IMR-90 (cell line): ENCODE results near the gene ZNF280A. TPM values are rescaled to one million over a fixed set of nuclear protein-coding genes. Genes with fewer than 3 reads are reported as not detected.

Experiments
- ATAC-seq: fragments of 200-7000 bp; cut with Tn5 transposase; 2 replicates; pipeline ENCODE4 v1.9.1; 2020; ENCODE audit warnings: low read depth, mild to moderate bottlenecking, moderate library complexity
- BruUV-seq: library from RNA; stranded (reverse); fragments of 400-500 nt; replicated peaks from 2 replicates; lab custom pipeline; 2021; lab: Mats Ljungman, UMichigan
- CTCF ChIA-PET: fragments of 300-600 bp; formaldehyde crosslinking; extraction: SDS; loops from one replicate; lab custom pipeline; 2021; ENCODE audit warnings: antibody characterized with exemption; lab: Yijun Ruan, JAX
- POLR2A ChIA-PET: fragments of 300-600 bp; sonication (Branson Sonifier 250); formaldehyde crosslinking; loops from one replicate; lab custom pipeline; 2022; ENCODE audit warnings: antibody characterized with exemption; ENCODE audit not compliant: unreplicated experiment; lab: Charles Lee
- DNase-seq: peaks from one replicate; pipeline ENCODE4 v3.0.0; 2013
- H2AFZ ChIP-seq: replicated peaks from 2 replicates; pipeline ENCODE3; 2013; ENCODE audit warnings: low read length, mild to moderate bottlenecking; ENCODE audit not compliant: poor library complexity
- H2AK5ac ChIP-seq: 2 replicates; pipeline ENCODE4 v1.6.1; 2013; ENCODE audit warnings: low read depth, low read length, inconsistent platforms
- H2AK9ac ChIP-seq: replicated peaks from 2 replicates; pipeline ENCODE3; 2013; ENCODE audit warnings: mild to moderate bottlenecking, low read depth, low read length, moderate library complexity; ENCODE audit not compliant: poor library complexity
- H2BK120ac ChIP-seq: 2 replicates; pipeline ENCODE4 v1.6.1; 2013; ENCODE audit warnings: low read depth, low read length, inconsistent platforms
- H2BK15ac ChIP-seq: 3 replicates; pipeline ENCODE4 v1.6.1; 2013; ENCODE audit warnings: low read depth, low read length, inconsistent platforms
- H2BK20ac ChIP-seq: 2 replicates; pipeline ENCODE4 v1.6.1; 2013; ENCODE audit warnings: low read depth, mild to moderate bottlenecking, inconsistent platforms, low read length, moderate library complexity
- H2BK5ac ChIP-seq: 2 replicates; pipeline ENCODE4 v1.6.1; 2013; ENCODE audit warnings: mild to moderate bottlenecking, low read depth, low read length, inconsistent platforms; ENCODE audit not compliant: poor library complexity, severe bottlenecking
- H3K14ac ChIP-seq: replicated peaks from 2 replicates; pipeline ENCODE4 v1.6.1; 2013; ENCODE audit warnings: low read depth, low read length, inconsistent platforms
- H3K18ac ChIP-seq: 2 replicates; pipeline ENCODE4 v1.6.1; 2013; ENCODE audit warnings: low read depth, low read length, control low read depth
- H3K23ac ChIP-seq: 2 replicates; pipeline ENCODE4 v1.6.1; 2013; ENCODE audit warnings: low read depth, low read length, inconsistent platforms
- H3K27ac ChIP-seq: 2 replicates; pipeline ENCODE4 v1.5.1; 2013; ENCODE audit warnings: mild to moderate bottlenecking, control low read depth, low read length; ENCODE audit not compliant: insufficient read depth
- H3K27me3 ChIP-seq: 2 replicates; pipeline ENCODE4 v1.6.1; 2013; ENCODE audit warnings: low read length; ENCODE audit not compliant: control insufficient read depth, insufficient read depth
- H3K36me3 ChIP-seq: 2 replicates; pipeline ENCODE4 v1.6.1; 2013; ENCODE audit warnings: low read length, mixed read lengths; ENCODE audit not compliant: control insufficient read depth, insufficient read depth
- H3K4ac ChIP-seq: 2 replicates; pipeline ENCODE4 v1.6.1; 2013; ENCODE audit warnings: low read depth, low read length, inconsistent platforms
- H3K4me1 ChIP-seq: 2 replicates; pipeline ENCODE4 v1.6.1; 2013; ENCODE audit warnings: low read length, mixed read lengths; ENCODE audit not compliant: control insufficient read depth, insufficient read depth
- H3K4me2 ChIP-seq: 2 replicates; pipeline ENCODE4 v1.6.1; 2013; ENCODE audit warnings: low read depth, mild to moderate bottlenecking, control low read depth, low read length, moderate library complexity
- H3K4me3 ChIP-seq: 2 replicates; pipeline ENCODE4 v1.5.1; 2013; ENCODE audit warnings: low read depth, mild to moderate bottlenecking, control low read depth, low read length, moderate library complexity; ENCODE audit not compliant: insufficient read depth
- H3K56ac ChIP-seq: 2 replicates; pipeline ENCODE4 v1.6.1; 2013; ENCODE audit warnings: low read length, inconsistent platforms; ENCODE audit not compliant: insufficient read depth; ENCODE audit errors: extremely low read depth
- H3K79me1 ChIP-seq, 2 experiments: 2 replicates each; pipeline ENCODE4 v1.6.1; 2013; ENCODE audit warnings: low read length in 2 of 2, inconsistent platforms in 1 of 2, low read depth in 1 of 2
- H3K9ac ChIP-seq: 2 replicates; pipeline ENCODE4 v1.6.1; 2013; ENCODE audit warnings: low read depth, low read length, control low read depth
- H3K9me1 ChIP-seq: 2 replicates; pipeline ENCODE4 v1.6.1; 2013; ENCODE audit warnings: low read length, inconsistent platforms; ENCODE audit not compliant: insufficient read depth
- H3K9me3 ChIP-seq: 2 replicates; pipeline ENCODE4 v1.6.1; 2013; ENCODE audit warnings: low read length; ENCODE audit not compliant: control insufficient read depth, insufficient read depth
- H4K20me1 ChIP-seq: 2 replicates; pipeline ENCODE4 v1.6.1; 2013; ENCODE audit warnings: low read length, inconsistent platforms; ENCODE audit not compliant: insufficient read depth
- H4K5ac ChIP-seq: 2 replicates; pipeline ENCODE4 v1.6.1; 2013; ENCODE audit warnings: mild to moderate bottlenecking, low read depth, low read length, control low read depth
- H4K8ac ChIP-seq, 2 experiments: 2 replicates each; pipeline ENCODE4 v1.6.1; 2013; ENCODE audit warnings: low read depth in 2 of 2, low read length in 2 of 2, control low read depth in 1 of 2, inconsistent platforms in 1 of 2
- H4K91ac ChIP-seq: 2 replicates; pipeline ENCODE4 v1.6.1; 2013; ENCODE audit warnings: low read depth, low read length, inconsistent platforms; ENCODE audit not compliant: insufficient read depth
- BHLHE40 ChIP-seq: fragments of 150-350 bp; IDR thresholded peaks from 2 replicates; pipeline ENCODE4 v1.6.1; 2016; ENCODE audit warnings: mild to moderate bottlenecking, low read depth, low read length
- CEBPB ChIP-seq: IDR thresholded peaks from 2 replicates; pipeline ENCODE4 v1.6.1; 2012; ENCODE audit warnings: low read depth, low read length, improper control_type of control experiment
- CTCF ChIP-seq: conservative IDR thresholded peaks from 2 replicates; pipeline ENCODE4 v1.5.1; 2012; ENCODE audit warnings: mild to moderate bottlenecking, low read depth, low read length, improper control_type of control experiment
- ELK1 ChIP-seq: fragments of 150-350 bp; IDR thresholded peaks from 2 replicates; pipeline ENCODE4 v1.6.1; 2016; ENCODE audit warnings: low read depth, mild to moderate bottlenecking, low read length, moderate library complexity, borderline replicate concordance
- FOS ChIP-seq: fragments of 150-350 bp; IDR thresholded peaks from 2 replicates; pipeline ENCODE4 v1.6.1; 2016; ENCODE audit warnings: low read depth, low read length
- MAZ ChIP-seq: IDR thresholded peaks from 2 replicates; pipeline ENCODE4 v1.6.1; 2012; ENCODE audit warnings: low read depth, mild to moderate bottlenecking, low read length, improper control_type of control experiment, moderate library complexity, borderline replicate concordance
- MXI1 ChIP-seq: IDR thresholded peaks from 2 replicates; pipeline ENCODE4 v1.6.1; 2012; ENCODE audit warnings: low read depth, mild to moderate bottlenecking, low read length, moderate library complexity, borderline replicate concordance
- NFE2L2 ChIP-seq: fragments of 150-350 bp; IDR thresholded peaks from 2 replicates; pipeline ENCODE4 v1.6.1; 2016; ENCODE audit warnings: low read depth, mild to moderate bottlenecking, low read length
- POLR2A ChIP-seq: IDR thresholded peaks from 2 replicates; pipeline ENCODE4 v1.6.1; 2012; ENCODE audit warnings: mild to moderate bottlenecking, low read depth, low read length
- RAD21 ChIP-seq: IDR thresholded peaks from 2 replicates; pipeline ENCODE4 v1.6.1; 2012; ENCODE audit warnings: low read length, improper control_type of control experiment
- RCOR1 ChIP-seq: IDR thresholded peaks from 2 replicates; pipeline ENCODE4 v1.6.1; 2012; ENCODE audit warnings: mild to moderate bottlenecking, low read length, improper control_type of control experiment; ENCODE audit not compliant: insufficient replicate concordance
- RFX5 ChIP-seq: IDR thresholded peaks from 2 replicates; pipeline ENCODE4 v1.8.0; 2012; ENCODE audit warnings: low read depth, mild to moderate bottlenecking, low read length, moderate library complexity
- SMC3 ChIP-seq: fragments of 150-350 bp; IDR thresholded peaks from 2 replicates; pipeline ENCODE4 v1.6.1; 2016; ENCODE audit warnings: low read depth, mild to moderate bottlenecking, antibody characterized with exemption, low read length, moderate library complexity
- USF2 ChIP-seq: fragments of 150-350 bp; IDR thresholded peaks from 2 replicates; pipeline ENCODE4 v1.6.1; 2017; ENCODE audit warnings: mild to moderate bottlenecking, antibody characterized with exemption, low read length, low read depth
- WGBS, 2 experiments: methylation state at CpG; one replicate each; pipeline versions ENCODE4 v1.1.5 to v1.1.7; 2013; ENCODE audit warnings: missing lambda C conversion rate in 2 of 2; ENCODE audit not compliant: insufficient read length in 1 of 2; ENCODE audit errors: extremely low coverage in 2 of 2; 5-methylcytosine and 5-hydroxymethylcytosine counted together
- dilution Hi-C: fragments of 300-500 bp; cut with HindIII; formaldehyde crosslinking; loops from one replicate; pipeline ENCODE4 v1.14.3; 2018; ENCODE audit warnings: low sequenced_read_pairs; ENCODE audit not compliant: unreplicated experiment
- in situ Hi-C: fragments of 300-500 bp; cut with MboI; formaldehyde crosslinking; loops from 3 replicates; pipeline ENCODE4 v1.14.3; 2019; ENCODE audit warnings: low sequenced_read_pairs, inconsistent platforms, mixed read lengths
- intact Hi-C: fragments of 100-400 bp; cut with micrococcal nuclease; formaldehyde crosslinking; loops from 2 replicates; pipeline ENCODE4 v1.10.0; 2022
- polyA plus RNA-seq, 3 experiments: library from polyadenylated mRNA; depleted of rRNA; stranded (reverse); fragments of >200 nt; gene quantifications; 2 replicates each; pipeline ENCODE4 v1.2.3, GENCODE V29; 2012; ENCODE audit warnings: low replicate concordance in 1 of 3
- total RNA-seq: library from RNA; depleted of rRNA; stranded (reverse); fragments of >200 nt; gene quantifications from 2 replicates; pipeline ENCODE4 v1.2.3, GENCODE V29; 2012

The ZNF280A gene
- total and polyA plus RNA-seq, 2 of the 4 experiments (the other 2 are of a cell fraction): not detected

- no peak overlapping the region for H3K27ac ChIP-seq
- dilution Hi-C loops: no loop called here
- no CpG with 5 or more reads among the region's 1 CpG for WGBS, 2 experiments
- no peak overlapping the region for H2BK5ac ChIP-seq
- in situ Hi-C loops: no loop called here
- H3K4ac ChIP-seq: no peak overlapping the region
- H2BK20ac ChIP-seq: no peak overlapping the region
- no peak overlapping the region for H3K4me2 ChIP-seq
- H4K5ac ChIP-seq: no peak overlapping the region
- no peak overlapping the region for H2AFZ ChIP-seq
- H2AK9ac ChIP-seq: no peak overlapping the region
- POLR2A ChIA-PET: no interaction called here
- H3K9me1 ChIP-seq: no peaks in the 10 kb centered on the region
- no peak overlapping the region for H3K56ac ChIP-seq
- no peak overlapping the region for H3K9ac ChIP-seq
- no peak overlapping the region for H2BK120ac ChIP-seq
- DNase-seq (no peak), ATAC-seq (no peak)
- TF ChIP-seq NFE2L2 (no peak), POLR2A (no peak), BHLHE40 (no peak), FOS (no peak), ELK1 (no peak), CEBPB (no peak), RFX5 (no peak), USF2 (no peak), RCOR1 (no peak), SMC3 (no peak), MAZ (no peak), CTCF (no peak), RAD21 (no peak), MXI1 (no peak)
- CTCF ChIA-PET: no interaction called here
- no peaks in the 10 kb centered on the region for H3K9me3 ChIP-seq
- intact Hi-C loops: no loop called here
- no peak overlapping the region for H3K4me3 ChIP-seq
- H3K79me1 ChIP-seq: no peaks in the 10 kb centered on the region
- H4K91ac ChIP-seq: no peak overlapping the region
- no peak overlapping the region for H4K8ac ChIP-seq
- no peak overlapping the region for H2AK5ac ChIP-seq
- H3K23ac ChIP-seq: no peak overlapping the region
- no peaks in the 10 kb centered on the region for H3K4me1 ChIP-seq
- H4K20me1 ChIP-seq: no peaks in the 10 kb centered on the region
- BruUV-seq: no TSS peak
- no peak overlapping the region for H2BK15ac ChIP-seq
- no peak overlapping the region for H3K18ac ChIP-seq
- no peaks in the 10 kb centered on the region for H3K36me3 ChIP-seq
- H3K27me3 ChIP-seq: no peaks in the 10 kb centered on the region
- H3K14ac ChIP-seq: no peak overlapping the region
Measured at GRCh38 chr22:22533417-22533816, 13.3 kb upstream of the ZNF280A start.
